ENCODE results near the gene FAM151B. TPM values are rescaled to one million over a fixed set of nuclear protein-coding genes. Genes with fewer than 3 reads are reported as not detected.

Gene FAM151B
- total and polyA plus RNA-seq, 9 of the 15 experiments (the other 6 are each of a cell fraction or from before 2014, with no cell fraction given): 0.10 to 0.46 (median 0.22) TPM; not detected in 2

GRCh38 chr5:80503641-80504040 lies 15.7 kb downstream of the FAM151B start:
- intact Hi-C loops (cut with micrococcal nuclease): no loop called here
- in situ Hi-C loops (cut with MboI): no loop called here
- ATAC-seq: no peak
- peaks cover 3 to 11% of the 10 kb centered on the region in 2 experiments; a peak in 3 of 5 replicates for H3K27me3 ChIP-seq (ENCODE audit: control insufficient read depth in 2 of 2, insufficient read depth in 2 of 2, low read length in 2 of 2)
- H4K20me1 ChIP-seq (replicated peaks; ENCODE audit: control insufficient read depth, insufficient read depth, low read length): no peaks in the 10 kb centered on the region
- no peaks in the 10 kb centered on the region for H3K36me3 ChIP-seq (ENCODE audit: control insufficient read depth, insufficient read depth, low read length)
- DNase-seq (ENCODE audit: extremely low read depth in 1 of 4, low spot score in 3 of 4): no peak
- no peak overlapping the region for H3K4me3 ChIP-seq
- H3K4me2 ChIP-seq (ENCODE audit: insufficient read depth, low read length): no peak overlapping the region
- FAIRE-seq: no peak
- no peak overlapping the region for H3K9ac ChIP-seq (ENCODE audit: insufficient read depth in 1 of 2, low read depth in 2 of 2, low read length in 2 of 2)
- no peak overlapping the region for H2AFZ ChIP-seq (ENCODE audit: low read depth, low read length)
- H3K27ac ChIP-seq (ENCODE audit: extremely low read depth, low read depth, low read length): no peak overlapping the region
- H3K79me2 ChIP-seq (ENCODE audit: control insufficient read depth, insufficient read depth, low read length): no peaks in the 10 kb centered on the region
- no peak for TF ChIP-seq PHTF2 (CRISPR knock-in tag; IDR thresholded peaks at IDR 0.05)
- TF ChIP-seq BRCA1 (IDR thresholded peaks at IDR 0.05): no peak
- no peak for TF ChIP-seq BRCA1 (CRISPR knock-in tag; IDR thresholded peaks at IDR 0.05)
- TF ChIP-seq ATF7 (IDR thresholded peaks at IDR 0.05): no peak
- no peak for TF ChIP-seq KLF13 (tag; IDR thresholded peaks at IDR 0.05; ENCODE audit: borderline replicate concordance, low read depth)
- no peak for TF ChIP-seq ZFX (CRISPR knock-in tag; IDR thresholded peaks at IDR 0.05)
- TF ChIP-seq CBFB (CRISPR knock-in tag; IDR thresholded peaks at IDR 0.05): no peak
- TF ChIP-seq TAF15 (IDR thresholded peaks at IDR 0.05; ENCODE audit: low read depth, low read length): no peak
- TF ChIP-seq, protein P1, sequence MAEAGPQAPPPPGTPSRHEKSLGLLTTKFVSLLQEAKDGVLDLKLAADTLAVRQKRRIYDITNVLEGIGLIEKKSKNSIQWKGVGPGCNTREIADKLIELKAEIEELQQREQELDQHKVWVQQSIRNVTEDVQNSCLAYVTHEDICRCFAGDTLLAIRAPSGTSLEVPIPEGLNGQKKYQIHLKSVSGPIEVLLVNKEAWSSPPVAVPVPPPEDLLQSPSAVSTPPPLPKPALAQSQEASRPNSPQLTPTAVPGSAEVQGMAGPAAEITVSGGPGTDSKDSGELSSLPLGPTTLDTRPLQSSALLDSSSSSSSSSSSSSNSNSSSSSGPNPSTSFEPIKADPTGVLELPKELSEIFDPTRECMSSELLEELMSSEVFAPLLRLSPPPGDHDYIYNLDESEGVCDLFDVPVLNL (CRISPR knock-in tag; IDR thresholded peaks at IDR 0.05; ENCODE audit: low read depth): no peak
- TF ChIP-seq ZNF586 (CRISPR knock-in tag; conservative IDR thresholded peaks at IDR 0.05): no peak
- TF ChIP-seq NR1H2 (CRISPR knock-in tag; IDR thresholded peaks at IDR 0.05): no peak
- no peak for TF ChIP-seq SETDB1 (IDR thresholded peaks at IDR 0.05; ENCODE audit: low read length)
- no TSS peak for BruUV-seq (replicated peaks)
- H3K9me3 ChIP-seq (replicated peaks; ENCODE audit: control insufficient read depth, insufficient read depth, low read depth, low read length): no peaks in the 10 kb centered on the region
- CTCF ChIA-PET (ENCODE audit: low intra/inter-chr PET ratio): no interaction called here
- POLR2A ChIA-PET: no interaction called here
- no peaks in the 10 kb centered on the region for H3K9me1 ChIP-seq (ENCODE audit: control insufficient read depth, insufficient read depth, low read length)
- no peaks in the 10 kb centered on the region for H3K4me1 ChIP-seq (replicated peaks in 1 of 2; ENCODE audit: control insufficient read depth in 2 of 2, insufficient read depth in 2 of 2, low read length in 2 of 2)
- 0% methylated on average over 1 of the region's 1 CpG for WGBS (ENCODE audit: insufficient coverage, low coverage, missing lambda C conversion rate)
